Ovary (tissue), 9 donors: ENCODE results near the gene STK11IP. TPM values are rescaled to one million over a fixed set of nuclear protein-coding genes. Genes with fewer than 3 reads are reported as not detected.
A peak's percentile ranks its signal among the peaks of the same experiment; 100 is the strongest.

ENCODE experiments used
- DNase-seq, 5 donors: peaks; one replicate each; pipeline ENCODE4 v3.0.0-alpha.2; 2019 to 2020
- H3K27ac ChIP-seq, 2 donors: fragments of 200-600 bp; one replicate each; pipeline versions ENCODE4 v1.5.1 to v1.8.0; 2019 to 2022
- H3K27me3 ChIP-seq: fragments of 200-600 bp; one replicate; pipeline ENCODE4 v1.8.0; 2022
- H3K36me3 ChIP-seq: fragments of 200-600 bp; sonication (generic); one replicate; pipeline ENCODE4 v1.5.1; 2019
- H3K4me1 ChIP-seq: one replicate; pipeline ENCODE4 v1.8.1; 2013; ENCODE audit warnings: mild to moderate bottlenecking, moderate library complexity; ENCODE audit not compliant: insufficient read depth
- H3K4me3 ChIP-seq: fragments of 200-600 bp; sonication (generic); one replicate; pipeline ENCODE4 v1.5.1; 2017
- H3K9me3 ChIP-seq, 2 donors: fragments of 200-600 bp in 1 of 2; sonication (generic) in 1 of 2; one replicate each; pipeline versions ENCODE4 v1.5.1 to v1.8.1; 2013 to 2019; ENCODE audit warnings: mild to moderate bottlenecking in 1 of 2, moderate library complexity in 1 of 2
- CTCF ChIP-seq, 3 donors: fragments of 450-650 bp in 2 of 3; fragments of 200-600 bp in 1 of 3; IDR thresholded peaks; one replicate each; pipeline versions ENCODE4 v1.5.1 to v1.8.0; 2016 to 2022; ENCODE audit warnings: antibody characterized with exemption in 3 of 3, mild to moderate bottlenecking in 1 of 3
- EP300 ChIP-seq: sonication (generic); formaldehyde crosslinking; IDR thresholded peaks from one replicate; pipeline ENCODE4 v1.6.1; 2017; ENCODE audit warnings: antibody characterized with exemption
- POLR2A ChIP-seq: fragments of 450-650 bp; IDR thresholded peaks from one replicate; pipeline ENCODE4 v1.6.1; 2017; ENCODE audit warnings: antibody characterized with exemption, mild to moderate bottlenecking, moderate library complexity
- WGBS, 3 donors: extraction: QIAGEN DNeasy Blood & Tissue Kit in 1 of 3; methylation state at CpG; one replicate each; pipeline versions ENCODE4 v1.1.5 to v1.1.7; 2013 to 2017; 5-methylcytosine and 5-hydroxymethylcytosine counted together
- intact Hi-C, 4 donors: fragments of 100-400 bp; cut with DNase I; formaldehyde crosslinking; loops; one replicate each; pipeline versions ENCODE4 v1.11.0 to v1.15.1; 2022 to 2023
- polyA plus RNA-seq, 2 donors: library from polyadenylated mRNA; stranded (reverse); fragments of 200-250 nt in 1 of 2; fragments of 350-450 nt in 1 of 2; fragmentation: Illumina TruSeq in 1 of 2; extraction: RNeasy Lipid Tissue Mini Kit (QIAGEN cat#74804) in 1 of 2; gene quantifications; one replicate each; pipeline ENCODE4 v1.2.3, GENCODE V29; 2013 to 2014
- total RNA-seq, 7 donors: library from RNA; depleted of rRNA in 2 of 7; stranded (reverse); fragments of >200 nt in 2 of 7; fragmentation: NEBNext Ultra II Directional in 3 of 7; extraction: Animal tissue kit (Norgen Biotek cat#: 25700) in 3 of 7; gene quantifications; one replicate each; pipeline versions ENCODE4 v1.1.0 to v1.2.4, GENCODE V29; 2016 to 2023
- donor health status: DM: no; HTN: no; CAD: no; lungs with moderate emphysema.
- donor health status: DM: no; HTN: no; CAD: no.
- donor health status: Bipolar disorder and iron deficiency.
- donor health status: DM: yes; HTN: yes; CAD: no.
- donor health status: DM: no; HTN: no; CAD: no.
- donor health status: DM: yes; HTN: yes; CAD: no.

Gene STK11IP
- total and polyA plus RNA-seq, 9 donors: 9.2 to 73.7 (median 43.8) TPM

- H3K36me3 ChIP-seq: no peaks in the 10 kb centered on the region
- peak in 1 of 5 donors; percentile 39 for DNase-seq
- TF ChIP-seq EP300 (no peak), CTCF (IDR thresholded peaks at IDR 0.05) (no peak), POLR2A (no peak)
- H3K27ac ChIP-seq: no peak overlapping the region
- no peaks in the 10 kb centered on the region for H3K9me3 ChIP-seq
- peaks cover 1% of the 10 kb centered on the region for H3K4me1 ChIP-seq
- H3K4me3 ChIP-seq: no peak overlapping the region
- WGBS, 3 donors: 85 to 91% (median 87%) methylated on average over 11 of the region's 11 CpGs
- no peaks in the 10 kb centered on the region for H3K27me3 ChIP-seq
- intact Hi-C loops: loop anchor here in 1 of 4 donors (5.0 kb wide), 1 partner anchor 76 kb away; no protein-coding TSS in a partner anchor
Measured at GRCh38 chr2:219566640-219567039, 31.0 kb upstream of the STK11IP start.

DNA sequence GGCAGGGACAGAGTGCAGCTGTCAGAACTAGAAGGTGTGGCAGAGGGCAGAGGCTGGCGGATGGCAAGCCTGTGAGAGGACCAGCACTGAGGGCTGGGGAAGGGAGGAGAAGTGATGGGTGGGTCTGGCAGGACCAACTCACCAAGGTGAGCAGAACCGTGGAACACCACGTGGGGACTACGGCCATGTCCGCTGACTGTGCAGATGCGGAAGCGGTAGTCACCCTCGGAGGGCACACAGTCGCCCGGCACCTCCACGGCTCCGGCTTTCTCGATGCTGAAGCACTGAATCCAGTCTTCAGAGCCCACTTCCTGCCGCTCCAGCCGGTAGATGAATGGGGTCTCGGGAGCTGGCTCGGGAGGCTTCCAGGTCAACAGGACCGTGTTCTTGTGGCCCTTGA lies 30.5 kb upstream of the STK11IP start:
- Histone ChIP-seq H3K4me1 (peaks cover 1% of the 10 kb centered on the region), H3K27me3 (no peaks in the 10 kb centered on the region), H3K36me3 (no peaks in the 10 kb centered on the region), H3K9me3 (no peaks in the 10 kb centered on the region), H3K4me3 (no peak overlapping the region), H3K27ac (no peak overlapping the region)
- no peak for TF ChIP-seq EP300
- WGBS, 3 donors: 89 to 90% (median 90%) methylated on average over 18 of the region's 18 CpGs
- intact Hi-C loops: loop anchor here in 1 of 4 donors (5.0 kb wide), 1 partner anchor 75 kb away; no protein-coding TSS in a partner anchor
- peak in 1 of 5 donors; percentile 27 for DNase-seq

- Histone ChIP-seq H3K27ac (peak overlapping the region in 1 of 2 donors; percentile 97), H3K27me3 (no peaks in the 10 kb centered on the region), H3K4me1 (peaks cover 5% of the 10 kb centered on the region), H3K36me3 (no peaks in the 10 kb centered on the region), H3K9me3 (no peaks in the 10 kb centered on the region), H3K4me3 (no peak overlapping the region)
- WGBS, 3 donors: 77 to 82% (median 81%) methylated on average over 35 of the region's 35 CpGs
- DNase-seq: peak in 1 of 5 donors; percentile 60
- intact Hi-C loops: loop anchor here in 1 of 4 donors (5.0 kb wide), 1 partner anchor 74 kb away; no protein-coding TSS in a partner anchor
- TF ChIP-seq CTCF (IDR thresholded peaks at IDR 0.05) (no peak), POLR2A (no peak), EP300 (no peak)
Measured at GRCh38 chr2:219567791-219568361, 29.8 kb upstream of the STK11IP start.

- intact Hi-C loops: loop anchor here in 1 of 4 donors (5.0 kb wide), 1 partner anchor 73 kb away; no protein-coding TSS in a partner anchor
- no peak overlapping the region for H3K4me3 ChIP-seq
- H3K4me1 ChIP-seq: peaks cover 5% of the 10 kb centered on the region
- no peak for TF ChIP-seq CTCF (IDR thresholded peaks at IDR 0.05)
- TF ChIP-seq EP300: no peak
- no peak for TF ChIP-seq POLR2A
- no peaks in the 10 kb centered on the region for H3K27me3 ChIP-seq
- H3K36me3 ChIP-seq: no peaks in the 10 kb centered on the region
- 62 to 89% (median 75%) methylated on average over 6 of the region's 6 CpGs for WGBS, 3 donors
- H3K27ac ChIP-seq: peak overlapping the region; percentile 95 to 97
- DNase-seq: no peak
- H3K9me3 ChIP-seq: no peaks in the 10 kb centered on the region
Measured at GRCh38 chr2:219569041-219569440, 28.6 kb upstream of the STK11IP start.

GRCh38 chr2:219569635-219570034 lies 28.0 kb upstream of the STK11IP start:
- intact Hi-C loops: loop anchor here in 2 of 4 donors (5.0 kb wide), 3 partner anchors 38 to 73 kb away; partner anchors contain the start of gene SLC4A3 (in 1 of the 2)
- Histone ChIP-seq H3K36me3 (no peaks in the 10 kb centered on the region), H3K9me3 (no peaks in the 10 kb centered on the region), H3K4me3 (peak overlapping the region; percentile 65), H3K27ac (peak overlapping the region; percentile 95 to 97), H3K4me1 (peaks cover 5% of the 10 kb centered on the region), H3K27me3 (no peaks in the 10 kb centered on the region)
- TF ChIP-seq CTCF (IDR thresholded peaks at IDR 0.05): no peak
- TF ChIP-seq EP300: no peak
- no peak for TF ChIP-seq POLR2A
- DNase-seq: no peak
- WGBS, 3 donors: 49 to 66% (median 54%) methylated on average over 6 of the region's 6 CpGs
